Suppressor macrophage treated with lipopolysaccharide for 4 hours (primary cell): ENCODE measurements around the gene RNF149.
"Not testable (repeated sequence)": the region's sequence is repeated elsewhere in the genome, so short reads cannot be mapped to it uniquely, and the experiment has no call there.

ENCODE experiments used
- DNase-seq: peaks from one replicate; pipeline ENCODE4 v3.0.0-alpha.2; 2020

Gene RNF149

DNA sequence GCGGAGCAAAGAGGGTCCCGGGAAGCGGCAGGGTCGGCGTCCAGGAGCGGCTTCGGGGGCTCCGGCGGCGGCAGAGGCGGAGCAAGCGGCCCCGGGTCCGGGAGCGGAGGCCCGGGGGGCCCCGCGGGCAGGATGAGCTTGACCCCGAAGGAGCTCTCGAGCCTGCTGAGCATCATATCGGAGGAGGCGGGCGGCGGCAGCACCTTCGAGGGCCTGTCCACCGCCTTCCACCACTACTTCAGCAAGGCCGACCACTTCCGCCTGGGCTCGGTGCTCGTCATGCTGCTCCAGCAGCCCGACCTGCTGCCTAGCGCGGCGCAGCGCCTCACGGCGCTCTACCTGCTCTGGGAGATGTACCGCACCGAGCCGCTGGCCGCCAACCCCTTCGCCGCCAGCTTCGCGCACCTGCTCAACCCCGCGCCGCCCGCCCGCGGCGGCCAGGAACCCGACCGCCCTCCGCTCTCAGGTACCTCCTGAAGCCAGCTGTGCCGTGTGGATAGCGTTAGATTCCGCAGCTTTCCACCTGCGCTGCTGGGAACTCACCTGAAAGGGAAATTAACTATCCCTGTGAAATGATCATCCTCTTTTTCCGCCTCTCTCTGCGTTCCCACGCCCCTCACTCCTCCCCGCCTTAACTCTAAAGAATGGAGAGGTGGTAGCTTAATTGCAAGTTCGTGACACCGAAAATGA lies 55.3 kb downstream of the RNF149 start:
- peak; percentile 63 for DNase-seq

DNA sequence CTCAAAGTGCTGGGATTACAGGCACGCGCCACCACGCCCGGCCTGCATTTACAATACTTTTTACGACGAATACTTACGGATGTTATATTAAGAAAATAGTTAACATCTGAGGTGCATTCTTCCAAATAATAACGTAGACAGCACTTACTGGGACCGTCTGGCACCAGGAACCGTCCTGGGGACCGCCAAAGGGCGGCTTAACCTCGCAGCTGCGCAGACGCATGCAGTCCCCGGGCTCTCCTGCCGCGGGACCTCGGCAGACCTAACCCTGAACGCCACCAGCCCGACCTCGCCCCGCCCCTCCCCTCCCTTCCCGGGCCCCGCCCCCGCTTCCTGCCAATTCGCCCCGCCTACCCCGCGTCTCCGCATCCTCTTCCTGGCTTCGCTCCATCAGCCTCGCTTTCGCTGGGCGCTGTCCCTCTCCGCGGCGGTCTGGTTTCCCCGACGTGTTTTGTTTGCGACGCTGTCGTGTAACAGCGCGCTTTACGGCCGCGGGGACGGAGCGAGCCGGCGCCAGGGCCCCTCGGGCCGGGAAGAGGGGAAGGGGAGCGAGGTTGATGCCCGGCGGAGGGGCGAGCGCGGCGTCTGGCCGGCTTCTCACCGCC lies 56.0 kb downstream of the RNF149 start, which contains the start of gene CNOT11:
TSS of gene CNOT11 (plus strand) at position 479 of the 605 bp plus-strand sequence. CDS start at position 558, 79 bp downstream.
- peak; percentile 100 for DNase-seq

GRCh38 chr2:101251844-101252407 lies 56.6 kb downstream of the RNF149 start:
- DNase-seq, result no peak

DNA sequence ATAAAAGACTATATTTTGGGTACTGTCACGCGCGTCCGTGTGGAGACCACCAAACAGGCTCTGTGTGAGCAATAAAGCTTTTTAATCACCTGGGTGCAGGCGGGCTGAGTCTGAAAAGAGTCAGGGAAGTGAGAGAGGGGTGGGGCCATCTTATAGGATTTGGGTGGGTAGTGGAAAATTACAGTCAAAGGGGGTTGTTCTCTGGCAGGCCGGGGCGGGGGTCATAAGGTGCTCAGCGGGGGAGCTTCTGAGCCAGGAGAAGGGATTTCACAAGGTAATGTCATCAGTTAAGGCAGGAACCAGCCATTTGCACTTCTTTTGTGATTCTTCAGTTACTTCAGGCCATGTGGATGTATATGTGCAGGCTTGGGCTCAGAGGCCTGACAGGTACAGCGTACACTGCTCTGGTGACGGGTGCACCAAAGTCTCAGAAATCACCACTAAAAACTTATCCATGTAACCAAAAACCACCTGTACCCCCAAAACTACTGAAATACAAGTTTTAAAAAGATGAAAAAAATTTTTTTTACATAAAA lies 57.2 kb downstream of the RNF149 start:
- not testable (repeated sequence) for DNase-seq

- no peak for DNase-seq
These were observed 58.7 kb downstream of the RNF149 start for GRCh38 chr2:101249826-101250225.

GRCh38 chr2:101248756-101249155 lies 59.7 kb downstream of the RNF149 start:
- not testable (repeated sequence) for DNase-seq

DNA sequence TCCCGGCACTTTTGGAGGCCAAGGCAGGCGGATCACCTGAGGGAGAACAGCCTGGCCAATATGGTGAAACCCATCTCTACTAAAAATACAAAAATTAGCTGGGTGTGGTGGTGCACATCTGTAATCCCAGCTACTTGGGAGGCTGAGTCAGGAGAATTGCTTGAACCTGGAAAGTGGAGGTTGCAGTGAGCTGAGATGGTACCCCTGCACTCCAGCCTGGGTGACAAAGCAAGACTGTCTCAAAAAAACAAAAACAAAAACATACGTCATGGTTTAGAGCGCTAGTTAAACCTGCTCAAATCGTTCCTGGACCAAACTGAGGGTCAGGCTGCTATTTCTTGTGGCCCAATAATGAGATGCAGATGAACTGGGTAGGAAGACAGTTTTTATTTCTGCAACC lies 63.0 kb downstream of the RNF149 start:
- DNase-seq, result not testable (repeated sequence)

GRCh38 chr2:101244899-101245298 lies 63.6 kb downstream of the RNF149 start:
- DNase-seq, result not testable (repeated sequence)

GRCh38 chr2:101244373-101244772 lies 64.1 kb downstream of the RNF149 start:
- DNase-seq, result not testable (repeated sequence)

DNA sequence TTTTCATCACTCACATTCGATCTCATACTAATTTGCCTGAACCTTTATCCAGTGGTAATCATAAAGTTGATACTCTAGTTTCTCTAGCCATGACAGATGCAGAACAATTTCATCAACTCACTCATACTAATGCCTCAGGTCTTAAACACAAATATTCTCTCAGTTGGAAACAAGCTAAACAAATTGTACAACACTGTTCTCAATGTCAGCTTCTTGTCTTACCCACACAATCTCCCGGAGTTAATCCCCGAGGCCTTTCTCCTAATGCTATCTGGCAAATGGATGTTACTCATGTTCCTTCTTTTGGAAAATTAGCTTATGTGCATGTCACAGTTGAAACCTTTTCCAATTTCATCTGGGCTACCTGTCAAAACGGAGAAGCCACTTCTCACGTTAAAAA lies 67.3 kb downstream of the RNF149 start:
- no peak for DNase-seq

DNA sequence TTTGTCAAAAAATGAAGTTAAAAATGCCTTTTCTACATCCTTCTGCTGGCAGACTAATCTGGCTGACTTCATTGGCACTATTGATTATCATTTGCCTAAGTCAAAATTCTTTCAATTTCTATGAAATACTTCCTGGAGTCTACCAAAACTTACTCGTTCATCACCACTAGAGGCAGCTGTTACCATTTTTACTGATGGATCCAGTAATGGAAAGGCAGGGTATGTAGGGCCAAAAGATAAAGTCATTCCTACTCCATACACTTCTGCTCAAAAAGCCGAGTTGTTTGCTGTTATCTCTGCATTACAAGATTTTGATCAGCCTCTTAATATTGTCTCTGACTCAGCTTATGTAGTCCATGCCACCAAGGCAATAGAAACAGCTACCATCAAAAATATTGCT lies 67.8 kb downstream of the RNF149 start:
- DNase-seq, result peak; percentile 27

DNA sequence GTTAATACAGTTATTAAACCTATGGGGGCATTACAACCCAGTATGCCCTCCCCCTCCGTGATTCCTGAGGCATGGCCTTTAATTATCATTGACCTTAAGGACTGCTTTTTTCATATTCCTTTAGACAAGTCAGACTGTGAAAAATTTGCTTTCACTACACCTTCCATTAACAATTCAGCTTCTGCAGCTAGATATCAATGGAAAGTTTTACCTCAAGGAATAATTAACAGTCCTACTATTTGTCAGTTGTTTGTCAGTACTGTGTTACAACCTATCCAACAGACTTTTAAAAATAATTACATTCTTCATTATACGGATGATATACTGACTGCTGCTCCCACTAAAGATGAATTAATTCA lies 68.8 kb downstream of the RNF149 start:
- DNase-seq, result not testable (repeated sequence)

DNA sequence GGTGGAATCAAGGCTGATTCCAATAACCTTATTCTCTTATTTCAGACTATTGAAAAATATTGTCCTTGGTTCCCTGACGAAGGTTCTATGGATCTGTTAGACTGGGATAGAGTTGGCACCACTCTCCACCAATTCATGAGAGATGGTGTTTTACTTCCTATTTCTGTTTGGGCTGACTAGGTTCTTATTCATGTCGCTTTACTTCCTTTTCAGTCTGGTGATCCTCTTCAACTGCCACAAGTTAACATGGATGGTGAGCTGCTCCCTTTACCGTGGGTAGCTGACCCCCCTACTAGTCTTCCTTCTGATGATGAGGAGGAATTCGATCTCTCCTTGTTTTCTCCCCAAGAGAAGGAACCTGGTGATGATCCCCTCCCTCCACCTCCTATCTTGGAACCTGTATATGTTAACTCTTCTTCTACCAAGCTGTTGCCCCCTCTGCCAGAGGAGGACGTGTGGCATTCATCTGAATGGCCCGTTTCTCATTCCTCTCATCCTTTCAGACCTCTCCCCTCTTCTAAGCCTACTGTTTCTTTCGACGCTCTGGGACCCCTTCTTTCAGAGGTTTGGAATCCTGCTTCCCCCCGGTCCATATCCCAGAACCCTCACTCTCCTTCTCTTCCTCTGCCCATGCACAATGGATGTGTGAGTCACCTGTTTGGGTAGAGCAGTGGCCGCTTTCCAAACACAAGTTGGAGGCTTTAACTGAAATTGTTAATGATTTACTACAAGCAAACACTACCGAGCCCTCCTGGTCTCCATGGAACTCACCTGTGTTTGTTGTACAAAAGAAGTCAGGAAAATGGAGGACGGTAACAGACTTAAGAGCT lies 69.4 kb downstream of the RNF149 start:
- DNase-seq, result peak; percentile 46

DNA sequence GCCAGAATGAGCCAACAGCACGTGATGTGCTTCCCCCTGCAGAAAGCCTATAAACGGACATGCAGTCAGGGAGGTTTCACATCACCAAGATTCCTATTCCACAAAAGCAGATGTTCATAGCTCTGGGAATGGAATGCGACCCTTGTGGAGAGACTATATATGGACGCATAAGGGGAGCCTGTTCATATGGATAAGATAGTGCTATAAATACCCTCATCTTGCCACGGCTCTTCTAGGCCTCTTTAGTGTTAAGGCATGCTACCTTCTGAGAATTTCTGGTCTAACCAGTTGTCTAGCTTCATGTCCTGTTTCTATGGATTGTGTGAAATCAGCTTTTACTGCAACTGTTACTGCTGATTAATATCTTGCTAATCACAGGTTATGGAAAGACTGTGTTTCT lies 70.6 kb downstream of the RNF149 start:
- not testable (repeated sequence) for DNase-seq

DNA sequence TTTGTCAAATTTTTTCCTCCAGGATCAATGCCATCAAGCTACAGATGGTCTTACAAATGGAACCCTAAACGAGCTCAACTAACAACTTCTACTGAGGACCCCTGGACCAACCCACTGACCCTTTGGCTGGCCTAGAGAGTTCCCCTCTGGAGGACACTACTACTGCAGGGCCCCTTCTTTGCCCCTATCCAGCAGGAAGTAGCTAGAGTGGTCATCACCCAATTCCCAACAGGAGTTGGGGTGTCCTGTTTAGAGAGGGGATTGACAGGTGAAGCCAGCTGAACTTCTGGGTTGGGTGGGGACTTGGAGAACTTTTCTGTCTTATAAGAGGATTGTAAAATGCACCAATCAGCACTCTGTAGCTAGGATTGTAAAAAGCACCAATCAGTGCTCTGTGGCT lies 72.5 kb downstream of the RNF149 start:
- DNase-seq, result not testable (repeated sequence)

DNA sequence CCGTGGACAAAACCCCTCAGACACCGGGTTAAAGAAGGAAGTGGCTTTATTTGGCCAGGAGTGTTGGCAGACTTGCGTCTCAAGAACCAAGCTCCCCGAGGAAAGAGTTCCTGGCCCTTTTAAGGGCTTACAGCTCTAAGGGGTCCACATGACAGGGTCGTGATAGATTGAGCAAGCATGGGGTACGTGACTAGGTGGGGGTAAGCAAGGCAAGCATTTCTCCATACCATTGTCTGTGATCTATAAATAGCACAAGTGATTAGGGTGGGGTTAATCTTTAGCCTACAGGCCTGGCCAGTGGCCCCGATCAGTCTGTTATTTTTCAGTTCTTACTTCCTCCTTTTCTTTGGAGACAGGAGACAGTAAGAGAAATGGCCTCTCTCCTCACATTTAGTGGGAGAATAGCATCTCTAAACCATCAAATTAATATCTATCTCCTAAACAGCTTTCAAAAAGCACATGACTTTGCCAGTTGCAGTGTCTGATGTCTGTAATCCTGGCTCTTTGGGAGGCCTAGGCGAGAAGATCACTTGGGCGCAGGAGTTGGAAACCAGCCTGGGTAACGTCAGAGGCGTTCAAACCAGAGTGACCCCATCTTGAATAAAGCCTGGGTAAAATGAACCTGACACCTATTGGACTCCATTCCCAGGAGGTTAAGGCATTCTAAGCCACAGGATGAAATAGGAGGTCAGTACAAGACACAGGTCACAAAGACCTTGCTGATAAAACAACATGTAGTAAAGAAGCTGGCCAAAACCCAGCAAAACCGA lies 74.1 kb downstream of the RNF149 start:
- no peak for DNase-seq

DNA sequence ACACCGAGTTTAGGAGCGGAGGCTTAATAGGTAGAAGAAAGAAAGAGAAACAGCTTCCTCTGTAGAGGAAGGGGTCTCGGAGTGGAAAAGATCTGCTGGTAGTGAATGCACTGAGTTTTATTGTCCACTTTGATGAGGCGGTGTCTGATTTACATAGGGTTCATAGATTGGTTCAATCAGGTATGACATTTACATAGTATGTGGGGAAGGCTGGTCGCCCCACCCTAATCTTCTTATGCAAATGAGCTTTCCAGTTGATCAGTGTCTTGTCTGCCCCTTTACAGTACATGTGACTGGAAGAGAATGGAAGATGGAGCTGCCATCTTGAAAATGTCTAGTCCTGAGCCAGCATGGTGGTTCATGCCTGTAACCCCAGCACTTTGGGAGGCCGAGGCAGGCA lies 75.7 kb downstream of the RNF149 start:
- no peak for DNase-seq

GRCh38 chr2:101231937-101232730 lies 76.4 kb downstream of the RNF149 start:
- no peak for DNase-seq

DNA sequence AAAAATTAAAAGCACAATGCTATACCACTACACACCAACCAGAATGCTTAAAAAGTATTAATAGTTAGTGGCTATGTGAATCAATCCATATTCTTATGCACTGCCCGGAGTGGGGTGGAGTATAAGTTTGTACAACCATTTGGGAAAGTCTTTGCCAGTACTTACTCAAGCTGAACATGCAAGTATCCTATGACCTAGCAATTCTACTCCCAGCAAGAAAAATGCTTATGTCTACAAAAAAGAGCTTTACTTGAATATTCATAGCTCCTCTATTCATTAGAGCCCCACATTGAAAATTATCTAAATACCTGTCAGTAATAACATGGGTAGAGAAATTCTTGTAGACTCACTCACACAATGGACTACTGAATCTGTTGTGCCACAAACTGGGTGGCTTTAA lies 77.3 kb downstream of the RNF149 start:
- DNase-seq, result no peak

- DNase-seq, result no peak
These were observed 77.9 kb downstream of the RNF149 start for GRCh38 chr2:101230541-101231001.
